HG02884 (cell line): ENCODE results near the gene SNCAIP.

Experiments used
- ATAC-seq: cut with Tn5 transposase; IDR thresholded peaks from one replicate; pipeline ENCODE4 v1.9.1; 2021; ENCODE audit warnings: mild to moderate bottlenecking, moderate library complexity; ENCODE audit not compliant: unreplicated experiment

The SNCAIP gene

DNA sequence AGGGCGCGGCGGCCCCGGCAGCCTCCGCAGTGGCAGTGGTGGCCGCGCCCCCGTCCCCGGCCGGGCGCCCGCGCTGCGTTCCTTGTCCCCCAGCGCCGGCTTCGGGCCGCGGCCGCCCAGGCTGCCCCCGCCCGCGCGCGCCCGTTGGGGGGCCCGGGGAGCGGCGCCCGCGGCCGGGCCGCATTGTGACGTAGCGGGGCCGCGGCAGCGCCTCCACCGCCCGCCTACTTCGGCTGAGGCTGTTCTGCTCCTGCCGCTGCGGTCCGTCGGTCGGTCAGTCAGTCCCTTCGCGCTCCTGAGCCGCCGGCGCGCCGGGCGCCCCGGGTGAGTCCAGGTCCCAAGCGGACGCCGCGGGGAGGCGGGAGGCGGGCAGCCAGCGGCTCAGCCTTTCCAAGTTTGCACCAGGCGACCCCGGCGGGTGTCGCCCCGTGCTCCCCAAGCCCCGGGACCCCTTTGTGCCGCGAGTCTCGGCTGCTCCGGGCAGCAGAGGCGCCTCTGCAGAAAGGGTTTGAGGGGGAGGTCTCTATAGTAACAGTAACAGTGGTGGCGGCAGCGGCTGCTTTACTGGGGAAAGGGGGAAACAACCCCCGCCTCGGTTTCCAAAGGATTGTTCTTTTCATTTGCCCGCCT is at the start of gene SNCAIP:
SNCAIP (plus strand) TSS at position 277 of the 630 bp plus-strand sequence. CDS start 78,898 bp downstream, outside the sequence.
- ATAC-seq, result peak; percentile 78

DNA sequence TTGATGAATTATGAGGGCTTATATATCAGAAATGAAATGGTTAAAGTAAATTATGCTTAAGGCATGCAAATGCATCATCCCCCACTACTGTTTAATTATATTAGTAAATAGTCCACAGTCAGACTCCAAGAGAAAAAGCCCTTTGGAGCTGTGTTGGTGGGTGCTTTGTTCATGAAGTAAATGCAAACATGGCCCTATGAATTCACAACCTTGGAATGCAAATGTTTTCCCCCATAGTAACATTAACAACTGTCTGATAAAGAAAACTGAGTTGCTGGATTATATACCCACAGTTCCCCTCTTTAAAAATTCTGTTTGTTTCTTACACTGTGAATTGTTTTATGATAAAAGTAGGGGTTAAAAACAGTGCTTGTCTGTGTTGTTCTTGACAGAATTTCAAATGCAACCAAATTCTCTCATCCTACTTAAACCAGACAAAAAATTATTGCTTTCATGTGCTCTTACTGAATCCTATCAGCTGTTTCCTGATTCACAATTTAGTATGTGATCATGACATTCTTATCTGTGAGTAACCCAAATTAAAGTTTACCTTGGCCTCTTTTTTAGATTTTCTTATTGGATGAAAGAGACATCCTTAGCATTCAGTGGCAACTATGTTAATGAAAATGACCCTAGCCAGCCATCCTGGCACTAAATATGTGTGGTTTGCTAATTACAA is 48.5 kb upstream of the SNCAIP start:
- ATAC-seq, result no peak

DNA sequence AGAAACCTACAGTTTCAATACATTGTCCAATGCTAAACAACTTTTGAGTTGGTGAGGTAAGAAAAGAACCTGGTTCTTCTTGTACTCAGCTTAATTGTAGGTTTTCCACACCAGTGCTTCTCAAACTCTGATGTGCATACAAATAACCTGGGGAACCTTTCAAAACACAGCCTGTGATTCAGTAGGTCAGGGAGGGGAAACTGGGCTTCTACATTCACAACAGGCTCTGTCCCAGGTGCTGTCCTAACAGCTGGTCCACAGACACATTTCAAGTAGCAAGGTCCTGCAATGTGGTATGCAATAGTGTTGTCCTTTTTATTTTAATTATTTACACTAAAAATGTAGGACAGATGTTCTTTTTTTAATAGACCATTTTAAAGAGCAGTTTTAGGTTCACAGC is 47.4 kb upstream of the SNCAIP start:
- no peak for ATAC-seq

DNA sequence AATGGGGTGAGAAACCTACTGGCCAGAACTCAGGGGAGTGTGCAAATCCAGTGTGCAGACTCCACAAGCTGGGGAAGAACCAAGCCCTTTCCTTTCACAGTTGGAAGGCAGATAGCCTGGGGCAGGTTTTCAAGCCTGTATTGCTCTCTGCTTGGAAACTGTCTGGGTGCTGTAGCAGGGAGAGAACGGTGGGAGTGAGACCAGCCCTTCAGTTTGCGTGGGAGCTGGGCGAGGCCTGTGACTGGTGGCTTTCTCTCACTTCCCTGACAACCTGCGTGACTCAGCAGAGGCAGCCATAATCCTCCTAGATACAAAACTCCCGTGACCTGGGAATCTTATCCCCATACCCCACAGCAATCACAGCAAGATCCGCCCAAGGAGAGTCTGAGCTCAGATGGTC is 44.9 kb upstream of the SNCAIP start:
- no peak for ATAC-seq

DNA sequence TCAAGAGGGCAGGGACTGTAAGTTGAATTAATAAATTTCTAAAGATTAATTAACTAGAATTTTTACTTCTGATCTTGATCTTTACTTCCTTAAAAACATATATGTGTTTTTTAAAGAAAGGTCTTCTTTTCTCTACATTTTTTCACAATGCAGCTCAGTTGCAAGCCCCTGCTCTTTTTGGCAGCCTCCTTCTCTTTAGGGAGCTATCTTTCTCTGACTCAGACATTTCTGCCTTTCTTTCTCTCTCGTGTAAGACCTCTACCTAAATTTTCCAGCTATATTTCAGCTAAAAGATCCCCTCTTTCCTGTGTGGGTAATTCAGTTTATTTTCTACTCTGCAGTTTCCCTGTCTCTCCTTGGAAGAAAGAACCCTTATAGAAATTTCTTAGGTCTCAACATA is 38.3 kb upstream of the SNCAIP start:
- ATAC-seq, result no peak

DNA sequence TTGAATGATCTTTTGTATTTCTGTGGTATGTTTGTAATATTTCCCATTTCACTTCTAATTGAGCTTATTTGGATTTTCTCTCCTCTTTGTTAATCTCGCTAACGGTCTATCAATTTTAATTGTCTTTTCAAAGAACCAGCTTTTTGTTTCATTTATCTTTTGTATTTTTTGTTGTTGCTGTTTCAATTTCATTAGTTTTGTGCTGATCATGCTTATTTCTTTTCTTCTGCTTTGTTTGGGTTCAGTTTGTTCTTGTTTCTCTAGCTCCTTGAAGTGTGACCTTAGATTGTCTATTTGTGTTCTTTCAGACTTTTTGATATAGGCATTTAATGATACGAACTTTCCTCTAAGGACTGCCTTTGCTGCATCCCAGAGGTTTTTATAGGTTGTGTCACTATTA is 28.4 kb upstream of the SNCAIP start:
- no peak for ATAC-seq

DNA sequence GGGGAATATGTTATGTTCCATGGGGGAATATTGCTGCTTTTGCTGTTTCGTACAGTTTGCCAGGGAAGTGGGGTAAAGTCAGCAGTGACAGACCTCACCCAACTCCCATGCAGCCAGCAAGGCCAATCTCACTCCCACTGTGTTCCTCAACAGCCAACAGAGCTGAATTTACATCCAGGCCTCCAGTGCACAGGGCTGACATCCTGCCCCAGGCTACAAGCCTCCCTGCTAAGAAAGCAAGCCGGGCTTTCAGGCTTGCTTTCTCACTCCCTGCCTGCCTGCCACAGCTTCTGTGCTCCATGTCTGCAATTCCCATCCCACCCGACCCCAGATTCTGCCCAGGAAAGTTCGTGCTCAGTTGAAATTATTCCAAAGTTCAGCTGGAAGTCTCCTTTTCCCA is 25.5 kb upstream of the SNCAIP start:
- ATAC-seq, result no peak

DNA sequence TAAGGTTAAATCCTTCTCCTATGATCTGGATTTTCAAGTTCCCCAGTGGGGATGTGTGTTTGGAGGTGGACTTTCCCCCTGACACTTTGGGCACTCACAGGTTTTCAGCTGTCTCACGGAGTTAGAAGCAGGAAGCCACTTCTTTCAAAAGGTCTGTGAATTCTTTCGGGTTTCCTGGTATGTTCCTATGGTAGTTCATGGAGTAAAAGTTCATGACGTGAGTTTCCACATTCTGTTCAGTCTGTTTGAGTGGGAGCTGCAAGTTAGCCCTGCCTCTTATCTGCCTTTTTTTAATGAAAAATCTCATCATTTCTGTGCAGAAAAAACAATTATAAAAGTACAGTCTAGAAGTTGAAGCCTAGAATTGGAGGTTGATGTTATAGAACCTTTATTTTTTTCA is 24.9 kb upstream of the SNCAIP start:
- no peak for ATAC-seq

DNA sequence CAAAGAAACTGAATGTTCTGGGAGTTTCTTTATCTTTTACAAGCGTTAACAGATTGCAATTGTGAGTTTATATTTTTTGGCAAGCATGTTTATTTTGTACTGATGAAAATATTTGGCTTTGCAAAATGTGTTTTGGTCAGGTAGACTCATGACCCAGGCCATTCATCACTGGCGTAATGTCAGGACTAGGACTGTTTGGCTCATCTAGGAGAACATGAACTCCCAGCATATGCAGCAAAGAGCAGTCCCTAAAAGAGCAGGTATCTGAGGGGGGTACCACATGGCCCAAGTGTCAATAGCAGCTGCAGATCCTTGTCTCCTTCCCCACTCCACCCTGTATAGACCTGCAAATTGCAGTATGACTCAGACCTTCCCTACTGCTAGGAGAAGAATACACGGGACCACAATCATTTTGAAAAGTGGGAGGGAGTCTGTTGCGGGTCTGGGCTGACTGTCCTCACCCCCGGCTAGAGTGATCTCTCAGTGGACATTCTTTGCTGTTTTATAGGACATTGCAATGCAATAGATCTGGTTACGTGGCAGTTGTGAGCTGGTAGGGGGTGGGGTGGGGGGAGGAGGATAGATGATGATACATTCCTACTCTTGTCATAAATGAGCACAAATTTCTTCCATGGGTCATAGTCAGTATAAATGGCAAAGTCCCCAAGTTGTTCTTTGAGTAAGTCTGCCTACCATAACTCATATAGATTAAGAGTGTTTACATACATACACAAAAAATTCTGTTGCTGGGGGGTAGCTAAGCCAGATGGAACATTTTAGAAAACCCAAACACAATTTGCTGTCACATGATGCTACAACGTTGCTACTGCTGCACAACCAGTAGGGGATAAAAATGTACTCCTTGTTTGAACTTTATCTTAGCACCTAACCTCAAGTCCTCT is 20.8 kb upstream of the SNCAIP start:
- ATAC-seq, result no peak

DNA sequence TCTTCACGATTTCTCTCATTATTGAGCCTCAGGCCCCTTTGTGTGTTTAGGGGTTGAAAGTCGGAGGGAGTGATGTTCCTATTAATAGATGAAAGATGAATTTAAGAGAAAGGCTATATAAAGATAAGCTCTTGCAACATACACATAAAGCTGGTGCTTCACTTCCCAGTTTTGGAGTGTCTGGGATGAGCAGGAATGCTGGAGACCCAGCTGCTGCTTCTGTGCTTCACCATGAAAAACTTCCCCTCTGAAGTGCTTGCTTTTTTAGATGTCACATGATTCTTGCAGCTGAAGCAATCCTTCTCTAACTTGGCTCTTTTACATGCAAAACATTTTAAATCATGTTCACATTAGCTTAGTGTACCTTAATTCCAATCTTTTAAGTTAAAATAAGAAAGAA is 19.7 kb upstream of the SNCAIP start:
- ATAC-seq, result no peak

DNA sequence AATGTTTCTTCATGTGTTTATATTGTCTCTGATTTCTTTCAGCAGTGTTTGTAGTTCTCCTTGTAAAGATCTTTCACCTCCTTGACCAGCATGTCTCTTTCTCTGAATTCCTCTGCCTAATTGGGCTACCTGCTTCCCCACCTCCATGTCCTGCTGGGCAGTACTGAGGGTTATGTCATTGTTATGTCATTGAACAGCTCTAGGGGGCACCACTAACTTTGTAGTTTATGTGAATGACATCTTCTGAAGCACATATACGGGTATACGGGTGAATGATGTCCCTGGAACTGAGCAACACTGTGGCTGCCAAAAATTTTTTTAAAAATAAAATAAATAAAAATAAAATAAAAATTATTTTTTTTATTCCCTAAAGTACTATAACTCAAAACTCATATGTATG is 16.9 kb upstream of the SNCAIP start:
- ATAC-seq, result no peak

DNA sequence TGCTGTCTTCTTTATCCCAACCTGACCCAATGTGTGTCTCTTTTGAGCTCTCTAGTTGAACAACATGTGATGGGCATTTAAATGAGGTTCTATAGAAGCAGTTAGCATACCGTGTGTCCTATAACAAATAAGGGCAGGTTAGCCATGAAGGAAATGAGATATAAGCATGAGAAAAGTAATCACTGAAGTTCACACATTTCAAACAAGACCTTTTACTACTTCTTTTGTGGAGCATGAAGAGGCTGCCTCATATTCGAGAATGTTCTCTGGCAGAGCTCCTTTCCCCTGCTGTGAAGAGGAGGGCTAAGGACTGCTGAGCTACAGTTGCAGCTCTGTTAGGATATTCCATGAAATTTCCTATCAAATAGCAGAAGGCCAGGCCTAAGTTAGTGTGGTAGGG is 15.2 kb upstream of the SNCAIP start:
- ATAC-seq, result no peak

DNA sequence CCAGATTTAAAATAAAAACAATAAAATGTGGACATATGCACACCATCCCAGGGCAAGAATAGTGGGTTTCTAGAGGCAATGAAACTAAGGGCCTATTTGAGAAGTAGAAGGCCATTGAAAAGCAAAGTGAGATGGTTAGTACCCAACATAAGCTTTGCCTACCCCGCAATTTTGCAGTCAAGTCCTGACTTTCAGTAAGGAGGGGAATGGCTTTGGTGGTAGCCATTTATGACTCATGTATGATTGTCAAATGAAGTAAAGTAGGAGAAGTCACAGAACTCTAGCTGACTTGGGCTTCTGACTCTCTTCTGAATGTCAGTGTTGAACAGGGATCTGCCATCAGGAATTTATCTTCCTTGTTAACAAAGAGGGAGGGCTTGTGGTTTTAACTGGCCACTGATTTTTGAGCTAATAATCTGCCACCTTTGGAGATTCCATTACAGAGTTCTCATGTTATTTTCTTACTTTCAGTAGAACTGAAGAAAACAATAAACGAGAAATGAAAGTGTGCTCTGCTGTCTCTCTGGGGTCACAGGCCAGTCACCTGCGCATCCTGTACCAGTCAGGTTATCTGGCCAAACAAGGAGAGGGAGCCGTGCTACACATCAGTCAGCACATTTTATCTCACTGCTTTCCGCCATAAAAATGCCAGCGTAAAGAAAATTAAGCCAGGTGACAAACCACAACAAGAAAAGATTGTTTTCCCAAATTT is 14.3 kb upstream of the SNCAIP start:
- peak; percentile 82 for ATAC-seq

DNA sequence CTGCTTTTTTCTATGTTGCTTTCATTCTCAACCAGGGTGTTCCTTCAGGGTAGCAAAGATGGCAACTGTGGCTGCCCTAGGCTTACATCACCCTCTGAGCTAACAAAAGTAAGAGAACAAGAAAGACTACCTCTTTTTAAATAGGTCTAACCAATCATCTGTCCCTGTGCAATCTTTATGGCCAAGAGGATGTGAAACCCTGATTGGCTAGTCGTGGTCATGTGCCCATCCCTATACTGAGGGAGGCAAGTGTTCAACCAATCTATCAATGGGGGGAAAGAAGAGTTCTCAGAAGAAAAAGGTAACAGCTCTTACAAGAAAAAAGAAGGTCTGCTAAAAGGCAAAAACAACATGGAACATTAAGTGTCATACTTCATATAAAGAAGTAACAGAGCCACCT is 11.7 kb upstream of the SNCAIP start:
- ATAC-seq, result no peak

DNA sequence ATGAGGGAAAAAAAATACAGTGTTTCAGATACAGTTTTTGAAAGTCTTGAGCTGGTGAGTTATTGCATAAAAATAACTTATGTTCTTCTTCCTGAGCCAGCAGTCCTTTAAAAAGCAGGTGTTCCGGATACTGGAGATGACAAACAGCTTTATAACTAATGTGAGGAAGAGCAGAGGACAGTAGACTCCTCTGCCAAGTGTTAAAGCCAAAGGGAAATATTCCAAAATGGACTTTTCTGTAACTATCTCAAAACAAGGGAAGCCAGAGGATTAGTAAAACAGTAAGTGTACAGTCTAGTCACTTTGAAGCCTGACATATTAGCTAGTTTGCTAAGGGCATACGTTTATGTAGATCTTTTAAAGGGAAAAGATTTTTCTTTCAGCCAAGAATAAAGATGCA is 11.0 kb upstream of the SNCAIP start:
- ATAC-seq, result no peak

DNA sequence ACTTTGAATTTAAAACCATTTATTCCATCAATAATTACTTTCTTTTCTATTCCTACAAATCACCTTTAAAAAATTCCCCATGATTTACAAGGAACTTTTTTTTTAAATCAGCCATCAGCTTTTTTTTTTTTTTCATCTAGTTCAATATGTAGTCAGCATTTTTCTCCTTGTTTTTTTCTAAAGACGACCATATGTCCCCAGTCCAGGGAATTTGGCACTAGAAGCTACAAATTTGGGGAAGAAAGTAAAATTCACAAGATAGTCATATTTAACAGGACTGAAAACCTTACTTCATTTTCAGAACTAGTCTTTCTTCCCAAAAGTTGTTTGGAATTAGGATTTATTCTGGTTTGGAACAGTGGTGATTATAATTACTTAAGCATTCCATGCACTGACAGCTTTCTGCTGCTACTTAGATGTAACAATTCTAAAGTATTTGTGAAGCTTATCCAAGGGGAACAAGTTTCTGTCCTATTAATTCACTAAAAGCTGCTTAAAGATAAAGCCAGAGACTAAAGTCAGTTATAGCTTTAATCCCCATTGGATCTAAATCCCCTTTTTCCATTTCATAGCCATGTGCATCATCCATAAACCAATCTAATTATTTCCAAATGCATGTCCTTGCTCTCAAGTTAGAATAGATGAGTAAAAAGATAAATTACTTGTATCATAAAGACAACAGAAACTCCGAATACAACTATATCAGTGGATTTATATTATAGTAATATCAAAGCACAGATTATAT is 7.4 kb upstream of the SNCAIP start:
- ATAC-seq, result no peak

DNA sequence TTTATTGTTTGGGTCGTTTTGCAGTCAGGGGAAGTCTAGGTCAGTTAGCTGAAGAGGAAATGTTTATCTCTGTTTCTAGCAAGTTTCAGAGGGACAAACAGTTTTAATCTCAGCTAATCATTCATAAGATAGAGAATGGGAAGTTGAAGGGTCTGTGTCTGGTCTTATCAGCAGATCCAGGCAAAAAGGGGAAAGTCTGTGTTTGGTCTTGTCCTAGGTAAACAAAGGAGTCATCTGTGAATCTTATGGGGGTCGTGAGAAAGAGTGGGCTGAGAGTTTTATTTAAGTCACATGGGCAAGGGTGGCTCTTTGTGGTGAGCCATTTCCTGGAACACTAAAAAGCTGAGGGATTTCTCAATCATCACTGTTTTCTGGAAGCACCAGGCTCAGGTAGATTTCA is 5.6 kb upstream of the SNCAIP start:
- ATAC-seq, result no peak

DNA sequence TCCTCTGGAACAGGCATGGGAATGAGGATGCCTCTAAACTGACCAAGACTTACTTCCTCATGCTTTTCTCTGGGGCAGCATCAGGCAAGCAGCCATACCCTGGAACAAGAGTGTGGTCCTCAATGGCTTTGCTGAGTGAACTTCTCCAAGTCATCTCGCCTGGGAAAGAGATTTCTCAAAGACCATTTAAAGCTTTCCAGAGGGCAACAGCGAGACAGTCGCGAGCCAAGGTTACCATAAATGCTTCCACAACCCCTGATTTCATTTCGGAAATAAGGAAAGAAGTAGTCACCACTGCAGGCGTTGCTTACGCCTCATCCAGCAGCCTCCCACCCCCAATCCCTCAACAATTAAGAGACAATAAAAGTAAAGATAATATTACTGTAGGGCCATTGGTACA is 1.1 kb upstream of the SNCAIP start:
- ATAC-seq, result no peak

DNA sequence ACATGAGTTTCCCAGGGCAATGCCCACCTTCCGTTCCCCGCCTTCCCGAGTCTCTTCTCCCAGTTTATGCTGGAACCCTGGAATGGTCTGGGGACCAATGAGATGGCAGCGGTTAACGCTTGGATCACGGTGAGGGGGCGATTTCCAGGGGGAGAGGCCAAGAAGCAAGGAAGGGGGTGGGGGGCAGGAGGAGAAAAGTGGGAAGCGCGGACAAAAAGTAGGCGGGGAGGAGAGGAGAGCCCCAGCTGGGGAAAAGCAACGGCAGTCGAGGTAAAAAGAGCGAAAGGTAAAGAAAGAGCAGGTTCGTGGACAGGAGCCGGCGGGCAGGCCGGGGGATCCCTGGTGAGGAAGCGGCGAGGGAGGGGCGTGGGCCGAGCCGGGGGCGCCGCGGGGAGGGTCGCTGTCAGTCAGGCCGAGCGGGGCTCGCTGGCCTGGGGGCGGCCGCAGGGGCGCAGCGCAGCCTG is 508 bp upstream of the SNCAIP start:
- ATAC-seq, result peak; percentile 11

DNA sequence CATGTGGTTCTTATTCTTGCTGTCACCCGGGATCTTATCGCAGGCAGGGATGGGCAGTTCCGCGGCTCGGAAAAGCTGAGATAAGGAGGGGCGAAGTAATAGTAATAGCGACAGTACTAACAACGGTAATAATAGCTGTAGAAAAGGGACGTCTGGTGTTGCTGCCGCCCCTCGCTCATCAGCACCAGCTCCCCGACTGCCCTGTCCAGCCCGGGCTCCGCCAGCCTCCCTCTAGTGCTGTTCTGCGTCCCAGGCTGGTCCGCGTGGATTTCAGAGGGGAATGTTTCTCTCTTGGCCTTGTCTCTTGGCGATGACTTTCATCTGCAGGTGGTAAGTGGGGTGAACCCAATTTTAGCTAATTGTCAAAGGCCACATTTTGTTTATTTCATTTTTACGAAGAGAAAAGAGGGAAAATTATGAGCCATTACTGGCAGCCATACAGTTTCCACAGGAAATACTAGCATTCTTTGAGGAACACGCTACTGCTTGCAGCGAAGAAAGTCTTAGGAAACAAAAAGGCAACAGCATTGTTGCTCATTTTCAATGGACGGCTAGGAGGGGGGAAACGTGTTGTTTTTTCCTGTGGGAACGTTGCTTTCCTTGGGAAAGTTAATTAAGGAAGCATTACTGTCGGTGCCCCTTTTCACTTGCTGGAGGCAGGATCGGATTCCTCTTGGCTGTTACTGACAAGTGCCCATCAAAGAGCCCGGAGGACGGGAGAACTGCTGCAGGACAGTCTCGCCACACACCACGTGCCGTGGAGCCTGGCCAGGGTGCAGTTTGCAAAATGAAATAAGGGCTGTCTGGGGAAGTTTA is 762 bp downstream of the SNCAIP start:
- ATAC-seq, result peak; percentile 13
